Gastrocnemius medialis (tissue), 4 donors: Measurements from ENCODE around the gene NUDT6. TPM values are rescaled to one million over a fixed set of nuclear protein-coding genes. Genes with fewer than 3 reads are reported as not detected.

Experiments used
- ATAC-seq, 2 donors: fragments of 150-250 bp; one replicate each; pipeline ENCODE4 v1.9.1; 2016
- DNase-seq, 2 donors: peaks; one replicate each; pipeline ENCODE4 v3.0.0-alpha.2; 2019
- H3K27ac ChIP-seq, 4 donors: fragments of 200-600 bp; sonication (generic); 1 replicate in 1 of 4; 2 replicates in 3 of 4; pipeline ENCODE4 v1.5.1; 2016 to 2018; ENCODE audit warnings: mild to moderate bottlenecking in 2 of 4, moderate library complexity in 1 of 4
- H3K27me3 ChIP-seq, 3 donors: fragments of 200-600 bp; sonication (generic) in 2 of 3; 1 replicate in 1 of 3; 2 replicates in 2 of 3; pipeline versions ENCODE4 v1.5.1 to v1.6.0; 2016 to 2019; ENCODE audit warnings: mild to moderate bottlenecking in 1 of 3, moderate library complexity in 1 of 3
- H3K36me3 ChIP-seq, 2 donors: fragments of 200-600 bp; sonication (generic) in 1 of 2; one replicate each; pipeline ENCODE4 v1.5.1; 2017 to 2018
- H3K4me1 ChIP-seq, 2 donors: fragments of 200-600 bp; sonication (generic) in 1 of 2; one replicate each; pipeline ENCODE4 v1.5.1; 2016 to 2017; ENCODE audit warnings: mild to moderate bottlenecking in 2 of 2
- H3K4me3 ChIP-seq, 4 donors: fragments of 200-600 bp; sonication (generic) in 3 of 4; 1 replicate in 1 of 4; 2 replicates in 3 of 4; pipeline ENCODE4 v1.5.1; 2016 to 2019; ENCODE audit warnings: mild to moderate bottlenecking in 2 of 4
- H3K9me3 ChIP-seq, 3 donors: fragments of 200-600 bp; sonication (generic) in 2 of 3; 1 replicate in 1 of 3; 2 replicates in 2 of 3; pipeline ENCODE4 v1.5.1; 2016 to 2019
- CTCF ChIP-seq, 5 experiments: fragments of 450-650 bp in 3 of 5; fragments of 200-600 bp in 2 of 5; sonication (generic) in 2 of 5; IDR thresholded peaks in 4 of 5; conservative IDR thresholded peaks in 1 of 5; 1 replicate in 4 of 5; 2 replicates in 1 of 5; pipeline ENCODE4 v1.5.1; 2016 to 2019; ENCODE audit warnings: antibody characterized with exemption in 5 of 5, mild to moderate bottlenecking in 3 of 5, moderate library complexity in 3 of 5
- POLR2A ChIP-seq, 2 donors: fragments of 450-650 bp; IDR thresholded peaks; one replicate each; pipeline ENCODE4 v1.6.1; 2017; ENCODE audit warnings: antibody characterized with exemption in 2 of 2, mild to moderate bottlenecking in 2 of 2, moderate library complexity in 2 of 2
- in situ Hi-C, 4 donors: fragments of 200-750 bp; cut with MboI; loops; one replicate each; pipeline versions ENCODE4 v1.15.0 to v1.8.0; 2017; ENCODE audit warnings: low sequenced_read_pairs in 4 of 4
- intact Hi-C: fragments of 100-400 bp; cut with DNase I; formaldehyde crosslinking; loops from one replicate; pipeline ENCODE4 v1.15.1; 2023; ENCODE audit warnings: low total_unique reads
- total RNA-seq, 4 donors: library from RNA; depleted of rRNA; stranded (reverse); fragments of >200 nt; gene quantifications; one replicate each; pipeline versions ENCODE4 v1.1.0 to v1.2.3, GENCODE V29; 2016

The NUDT6 gene
- total RNA-seq, 4 donors from 2014 or later, result 2.0 to 4.0 (median 2.6) TPM

- no peaks in the 10 kb centered on the region for H3K9me3 ChIP-seq
- TF ChIP-seq POLR2A (IDR thresholded peaks at IDR 0.05) (no peak), CTCF (IDR thresholded peaks at IDR 0.05 in 4 of 5, conservative IDR thresholded peaks at IDR 0.05 in 1 of 5) (no peak)
- H3K27ac ChIP-seq, result no peak overlapping the region
- no peak overlapping the region for H3K4me3 ChIP-seq
- in situ Hi-C loops (no loop called here), intact Hi-C loops (no loop called here)
- no peaks in the 10 kb centered on the region for H3K36me3 ChIP-seq
- ATAC-seq, result no peak
- no peak for DNase-seq
- H3K27me3 ChIP-seq, result no peaks in the 10 kb centered on the region
- no peaks in the 10 kb centered on the region for H3K4me1 ChIP-seq
Observed at GRCh38 chr4:122908223-122908622, 14.2 kb downstream of the NUDT6 start.

GRCh38 chr4:122906859-122907305 lies 15.5 kb downstream of the NUDT6 start:
- ATAC-seq (no peak), DNase-seq (no peak)
- Histone ChIP-seq H3K27me3 (no peaks in the 10 kb centered on the region), H3K4me1 (no peaks in the 10 kb centered on the region), H3K27ac (no peak overlapping the region), H3K36me3 (no peaks in the 10 kb centered on the region), H3K4me3 (no peak overlapping the region), H3K9me3 (no peaks in the 10 kb centered on the region)
- in situ Hi-C loops (no loop called here), intact Hi-C loops (no loop called here)
- TF ChIP-seq POLR2A (IDR thresholded peaks at IDR 0.05) (no peak), CTCF (IDR thresholded peaks at IDR 0.05 in 4 of 5, conservative IDR thresholded peaks at IDR 0.05 in 1 of 5) (no peak)

- Histone ChIP-seq H3K27me3 (no peaks in the 10 kb centered on the region), H3K4me3 (no peak overlapping the region), H3K4me1 (no peaks in the 10 kb centered on the region), H3K9me3 (no peaks in the 10 kb centered on the region), H3K27ac (no peak overlapping the region), H3K36me3 (no peaks in the 10 kb centered on the region)
- no peak for DNase-seq
- in situ Hi-C loops (no loop called here), intact Hi-C loops (no loop called here)
- TF ChIP-seq CTCF (IDR thresholded peaks at IDR 0.05 in 4 of 5, conservative IDR thresholded peaks at IDR 0.05 in 1 of 5), result no peak
- ATAC-seq, result no peak
Observed at GRCh38 chr4:122903766-122904288, 18.6 kb downstream of the NUDT6 start.

GRCh38 chr4:122901247-122902010 lies 21.0 kb downstream of the NUDT6 start:
- DNase-seq (no peak), ATAC-seq (no peak)
- Histone ChIP-seq H3K4me1 (no peaks in the 10 kb centered on the region), H3K9me3 (no peaks in the 10 kb centered on the region), H3K27ac (no peak overlapping the region), H3K36me3 (no peaks in the 10 kb centered on the region), H3K27me3 (no peaks in the 10 kb centered on the region), H3K4me3 (no peak overlapping the region)
- intact Hi-C loops (no loop called here), in situ Hi-C loops (no loop called here)
- no peak for TF ChIP-seq CTCF (IDR thresholded peaks at IDR 0.05 in 4 of 5, conservative IDR thresholded peaks at IDR 0.05 in 1 of 5)
- no peak for TF ChIP-seq POLR2A (IDR thresholded peaks at IDR 0.05)
